ENCODE results near the gene VAPB. TPM values are rescaled to one million over a fixed set of nuclear protein-coding genes. Genes with fewer than 3 reads are reported as not detected.

Gene VAPB, protein sequence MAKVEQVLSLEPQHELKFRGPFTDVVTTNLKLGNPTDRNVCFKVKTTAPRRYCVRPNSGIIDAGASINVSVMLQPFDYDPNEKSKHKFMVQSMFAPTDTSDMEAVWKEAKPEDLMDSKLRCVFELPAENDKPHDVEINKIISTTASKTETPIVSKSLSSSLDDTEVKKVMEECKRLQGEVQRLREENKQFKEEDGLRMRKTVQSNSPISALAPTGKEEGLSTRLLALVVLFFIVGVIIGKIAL
- polyA plus RNA-seq, result 32.9 TPM

GRCh38 chr20:58388882-58389323 is at the start of gene VAPB:
Gene VAPB (plus strand): TSS chr20:58389229. CDS start chr20:58389460, 231 bp downstream.
- peak within 1 kb of the TSS; percentile 80 to 97 (median 93) for H3K4me3 Mint-ChIP-seq
- peaks cover 28 to 35% (median 34%) of the 10 kb centered on the region in 3 donors for H3K4me1 Mint-ChIP-seq
- H3K9me3 Mint-ChIP-seq, result no peaks in the 10 kb centered on the region
- peak within 1 kb of the TSS; percentile 71 to 94 (median 92) for H3K27ac Mint-ChIP-seq
- H3K36me3 Mint-ChIP-seq, result peaks cover 4% of the 10 kb centered on the region
- H3K27me3 Mint-ChIP-seq, result peaks cover 3% of the 10 kb centered on the region

DNA sequence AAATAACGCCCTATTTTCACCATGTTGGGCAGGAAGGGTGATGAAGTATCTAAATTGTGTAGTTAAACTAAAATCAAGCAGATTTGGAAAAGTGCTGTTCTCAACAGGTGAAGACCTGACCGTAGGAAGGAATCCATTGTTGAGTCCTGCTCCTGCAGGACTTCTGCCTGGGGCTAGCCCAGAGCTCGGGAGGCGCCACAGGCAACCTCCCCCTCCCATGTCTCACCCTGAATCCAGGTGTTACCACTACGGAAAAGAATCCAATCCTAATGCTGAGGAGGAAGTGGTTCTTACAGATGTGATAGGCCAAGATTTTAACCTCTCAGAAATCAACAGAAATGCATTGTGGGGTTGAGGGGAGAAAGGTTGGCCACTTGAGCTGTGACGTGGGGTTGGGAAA is 49.3 kb upstream of the VAPB start:
- H3K27ac Mint-ChIP-seq, result no peak overlapping the region
- H3K4me3 Mint-ChIP-seq, result no peak overlapping the region
- H3K4me1 Mint-ChIP-seq, result peaks cover 3 to 15% (median 10%) of the 10 kb centered on the region in 3 donors
- no peaks in the 10 kb centered on the region for H3K9me3 Mint-ChIP-seq
- H3K36me3 Mint-ChIP-seq, result peaks cover 4% of the 10 kb centered on the region
- H3K27me3 Mint-ChIP-seq, result no peaks in the 10 kb centered on the region

DNA sequence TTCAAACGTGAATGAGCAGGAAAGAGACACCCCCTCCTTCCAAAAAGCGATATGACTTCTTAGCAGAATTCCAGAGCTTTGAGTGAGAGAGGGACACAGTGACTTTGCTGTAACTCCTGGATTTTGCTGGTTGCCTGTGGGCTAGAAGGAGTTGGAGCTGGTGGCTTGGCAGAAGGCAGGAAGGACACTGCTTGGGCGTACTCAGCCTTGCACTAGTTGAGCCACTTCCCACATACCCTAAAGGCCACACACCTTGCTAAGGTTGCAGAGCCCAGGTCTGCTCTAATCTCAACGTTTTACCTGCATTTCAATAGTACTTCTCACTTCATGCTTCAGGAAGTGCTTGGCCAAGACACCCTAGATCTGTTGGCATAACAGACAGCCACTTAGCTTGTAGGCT is 48.9 kb upstream of the VAPB start:
- Mint-ChIP-seq H3K36me3 (peaks cover 4% of the 10 kb centered on the region), H3K27me3 (no peaks in the 10 kb centered on the region)

GRCh38 chr20:58340853-58341252 is 48.2 kb upstream of the VAPB start:
- peak overlapping the region in 1 of 3 donors; percentile 60 for H3K27ac Mint-ChIP-seq
- no peaks in the 10 kb centered on the region for H3K9me3 Mint-ChIP-seq
- no peaks in the 10 kb centered on the region for H3K27me3 Mint-ChIP-seq
- H3K4me3 Mint-ChIP-seq, result no peak overlapping the region
- H3K4me1 Mint-ChIP-seq, result peaks cover 3 to 15% (median 6%) of the 10 kb centered on the region in 3 donors
- peaks cover 10% of the 10 kb centered on the region for H3K36me3 Mint-ChIP-seq

More for the DNA sequence above, 48.9 kb upstream of the VAPB start:
- Mint-ChIP-seq H3K27ac (no peak overlapping the region), H3K4me1 (peaks cover 3 to 15% (median 10%) of the 10 kb centered on the region in 3 donors), H3K4me3 (no peak overlapping the region), H3K9me3 (no peaks in the 10 kb centered on the region)

GRCh38 chr20:58342104-58342945 is 46.7 kb upstream of the VAPB start:
- Mint-ChIP-seq H3K27me3 (no peaks in the 10 kb centered on the region), H3K27ac (no peak overlapping the region), H3K36me3 (peaks cover 10% of the 10 kb centered on the region), H3K4me3 (no peak overlapping the region), H3K4me1 (peaks cover 3 to 9% (median 6%) of the 10 kb centered on the region in 3 donors), H3K9me3 (no peaks in the 10 kb centered on the region)

DNA sequence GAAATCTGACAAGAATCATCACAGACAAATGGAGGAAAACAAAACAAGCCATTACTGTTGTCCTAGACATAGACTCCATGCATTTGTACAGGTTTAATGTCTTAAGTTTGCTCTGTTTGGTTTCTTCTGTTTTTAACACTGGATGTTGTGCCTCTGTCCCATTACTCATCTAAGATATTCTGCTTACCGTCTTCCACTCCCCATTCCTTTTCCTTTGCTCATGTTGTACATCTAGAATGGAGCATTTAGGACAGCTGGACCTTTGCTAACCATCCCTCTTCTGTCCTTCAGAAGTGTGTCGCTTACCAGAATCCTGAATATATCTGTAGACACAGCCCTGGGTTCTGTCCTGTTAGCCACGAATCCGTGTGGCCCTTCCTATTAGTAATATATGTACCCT is 44.3 kb upstream of the VAPB start:
- Mint-ChIP-seq H3K27me3 (no peaks in the 10 kb centered on the region), H3K9me3 (peaks cover 0 to 1% (median 0%) of the 10 kb centered on the region in 3 donors), H3K4me1 (peaks cover 3 to 6% (median 4%) of the 10 kb centered on the region in 3 donors), H3K4me3 (no peak overlapping the region), H3K36me3 (peaks cover 10% of the 10 kb centered on the region), H3K27ac (no peak overlapping the region)

DNA sequence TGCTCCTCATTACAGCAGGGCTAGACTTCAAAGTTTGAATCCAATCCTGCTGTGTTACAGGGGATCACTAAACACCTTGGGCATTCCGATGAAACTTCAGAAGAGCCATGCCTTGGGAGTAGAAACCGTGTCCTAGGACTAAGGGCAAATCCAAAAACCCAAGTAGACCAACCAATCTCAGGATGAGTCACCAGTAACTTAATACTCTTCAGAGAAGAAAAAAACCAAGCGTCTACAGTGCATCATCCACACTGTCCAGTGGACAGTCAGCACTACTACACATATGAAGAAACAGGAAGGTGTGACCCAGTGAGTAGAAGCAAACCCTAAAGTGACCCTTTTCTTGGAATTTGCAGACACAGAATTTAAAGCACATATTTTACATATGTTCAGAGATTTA is 39.5 kb upstream of the VAPB start:
- no peak overlapping the region for H3K4me3 Mint-ChIP-seq
- H3K27me3 Mint-ChIP-seq, result no peaks in the 10 kb centered on the region
- H3K4me1 Mint-ChIP-seq, result peaks cover 0 to 2% (median 0%) of the 10 kb centered on the region in 3 donors
- H3K36me3 Mint-ChIP-seq, result peaks cover 17% of the 10 kb centered on the region
- H3K9me3 Mint-ChIP-seq, result peaks cover 0 to 1% (median 0%) of the 10 kb centered on the region in 3 donors
- H3K27ac Mint-ChIP-seq, result no peak overlapping the region

DNA sequence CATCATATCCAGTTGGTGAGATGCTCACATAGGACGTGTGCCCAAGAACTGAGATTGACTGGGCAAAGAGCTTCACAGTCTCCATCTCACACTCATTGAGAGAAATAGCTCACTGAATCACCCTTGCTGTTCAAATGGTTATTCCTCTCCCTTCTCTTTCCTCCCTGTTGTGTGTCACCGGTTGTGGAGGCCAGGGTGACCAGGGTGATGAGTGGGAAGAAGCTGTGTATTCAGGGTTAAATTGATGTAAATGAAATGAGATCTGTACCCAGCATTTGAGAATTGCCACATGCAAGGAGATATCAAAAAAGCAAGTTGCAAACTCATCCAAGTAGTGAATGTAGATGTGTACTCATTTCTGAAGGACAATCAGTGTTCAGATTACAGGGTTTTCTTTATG is 36.6 kb upstream of the VAPB start:
- Mint-ChIP-seq H3K27me3 (no peaks in the 10 kb centered on the region), H3K4me3 (no peak overlapping the region), H3K27ac (no peak overlapping the region), H3K9me3 (peaks cover 0 to 1% (median 0%) of the 10 kb centered on the region in 3 donors), H3K36me3 (peaks cover 9% of the 10 kb centered on the region), H3K4me1 (peaks cover 0 to 2% (median 0%) of the 10 kb centered on the region in 3 donors)

GRCh38 chr20:58359441-58359840 is 29.6 kb upstream of the VAPB start:
- H3K9me3 Mint-ChIP-seq, result no peaks in the 10 kb centered on the region
- H3K27ac Mint-ChIP-seq, result no peak overlapping the region
- H3K36me3 Mint-ChIP-seq, result peaks cover 10% of the 10 kb centered on the region
- no peaks in the 10 kb centered on the region for H3K27me3 Mint-ChIP-seq
- H3K4me3 Mint-ChIP-seq, result no peak overlapping the region
- H3K4me1 Mint-ChIP-seq, result peaks cover 0 to 1% (median 0%) of the 10 kb centered on the region in 3 donors

- H3K27ac Mint-ChIP-seq, result no peak overlapping the region
- H3K9me3 Mint-ChIP-seq, result no peaks in the 10 kb centered on the region
- H3K27me3 Mint-ChIP-seq, result no peaks in the 10 kb centered on the region
- H3K4me3 Mint-ChIP-seq, result no peak overlapping the region
- peaks cover 10% of the 10 kb centered on the region for H3K36me3 Mint-ChIP-seq
- H3K4me1 Mint-ChIP-seq, result peaks cover 0 to 1% (median 0%) of the 10 kb centered on the region in 3 donors
Observed at GRCh38 chr20:58360936-58361335, 28.1 kb upstream of the VAPB start.

DNA sequence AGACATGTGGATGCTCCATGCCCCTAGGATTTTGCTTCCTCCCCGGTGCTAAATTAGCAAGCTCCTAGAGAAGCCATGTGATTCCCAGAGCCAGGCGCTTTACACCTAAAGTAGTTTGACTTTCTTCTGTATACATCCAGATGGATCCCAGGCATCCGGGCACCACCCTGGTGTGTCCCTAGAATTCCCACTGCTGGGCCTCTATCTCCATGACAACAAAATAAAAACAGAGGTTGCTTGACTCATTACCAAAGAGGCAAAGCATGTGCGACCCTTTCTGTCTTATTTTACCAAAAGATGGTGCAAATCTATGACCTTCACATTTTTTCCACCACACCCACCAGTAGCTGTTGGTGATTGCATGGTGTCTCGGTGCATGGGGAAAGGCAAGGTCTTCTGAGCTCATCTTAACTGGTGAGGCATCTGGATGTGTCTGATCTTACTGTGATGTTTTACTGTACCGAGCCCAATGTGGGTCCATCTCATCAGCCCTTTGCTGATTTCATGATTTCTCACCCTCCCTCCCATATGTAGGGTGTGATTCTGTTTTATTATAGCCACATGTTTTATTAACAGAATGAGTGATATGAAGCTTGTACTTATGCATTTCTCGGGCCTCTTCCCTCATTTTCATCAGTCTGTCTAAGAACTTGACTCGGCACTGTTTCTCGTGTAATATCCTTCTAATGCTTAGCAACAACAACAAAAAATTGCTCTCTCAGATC is 27.4 kb upstream of the VAPB start:
- Mint-ChIP-seq H3K4me3 (no peak overlapping the region), H3K4me1 (peaks cover 0 to 1% (median 0%) of the 10 kb centered on the region in 3 donors), H3K27me3 (no peaks in the 10 kb centered on the region), H3K36me3 (peaks cover 10% of the 10 kb centered on the region), H3K27ac (no peak overlapping the region), H3K9me3 (no peaks in the 10 kb centered on the region)

GRCh38 chr20:58362206-58362516 is 26.9 kb upstream of the VAPB start:
- H3K27ac Mint-ChIP-seq, result no peak overlapping the region
- peaks cover 10% of the 10 kb centered on the region for H3K36me3 Mint-ChIP-seq
- H3K27me3 Mint-ChIP-seq, result no peaks in the 10 kb centered on the region
- H3K4me1 Mint-ChIP-seq, result peaks cover 0 to 1% (median 0%) of the 10 kb centered on the region in 3 donors
- H3K4me3 Mint-ChIP-seq, result no peak overlapping the region
- H3K9me3 Mint-ChIP-seq, result no peaks in the 10 kb centered on the region

GRCh38 chr20:58362970-58363369 is 26.1 kb upstream of the VAPB start:
- H3K4me1 Mint-ChIP-seq, result peaks cover 0 to 1% (median 0%) of the 10 kb centered on the region in 3 donors
- no peak overlapping the region for H3K27ac Mint-ChIP-seq
- H3K9me3 Mint-ChIP-seq, result no peaks in the 10 kb centered on the region
- H3K4me3 Mint-ChIP-seq, result no peak overlapping the region
- no peaks in the 10 kb centered on the region for H3K27me3 Mint-ChIP-seq
- H3K36me3 Mint-ChIP-seq, result peaks cover 9% of the 10 kb centered on the region

- H3K27ac Mint-ChIP-seq, result no peak overlapping the region
- no peak overlapping the region for H3K4me3 Mint-ChIP-seq
- H3K9me3 Mint-ChIP-seq, result no peaks in the 10 kb centered on the region
- H3K36me3 Mint-ChIP-seq, result peaks cover 5% of the 10 kb centered on the region
- no peaks in the 10 kb centered on the region for H3K27me3 Mint-ChIP-seq
- no peaks in the 10 kb centered on the region for H3K4me1 Mint-ChIP-seq
Observed at GRCh38 chr20:58366866-58367265, 22.2 kb upstream of the VAPB start.

GRCh38 chr20:58372806-58373205 is 16.2 kb upstream of the VAPB start:
- Mint-ChIP-seq H3K4me3 (no peak overlapping the region), H3K4me1 (no peaks in the 10 kb centered on the region), H3K27me3 (no peaks in the 10 kb centered on the region), H3K36me3 (peaks cover 4% of the 10 kb centered on the region), H3K9me3 (no peaks in the 10 kb centered on the region), H3K27ac (no peak overlapping the region)

All from IgD-negative memory B cell (primary cell).